GM12873 (cell line): ENCODE data around the gene DYRK2.

Source experiments
- TF ChIP-seq, protein P1 (sequence below): IDR thresholded peaks from 2 replicates; pipeline ENCODE4 v1.5.1; 2012; ENCODE audit warnings: low read depth, mild to moderate bottlenecking, moderate library complexity, low read length, control low read depth; ENCODE audit not compliant: insufficient read depth; ENCODE audit errors: missing control alignments

DYRK2 gene

DNA sequence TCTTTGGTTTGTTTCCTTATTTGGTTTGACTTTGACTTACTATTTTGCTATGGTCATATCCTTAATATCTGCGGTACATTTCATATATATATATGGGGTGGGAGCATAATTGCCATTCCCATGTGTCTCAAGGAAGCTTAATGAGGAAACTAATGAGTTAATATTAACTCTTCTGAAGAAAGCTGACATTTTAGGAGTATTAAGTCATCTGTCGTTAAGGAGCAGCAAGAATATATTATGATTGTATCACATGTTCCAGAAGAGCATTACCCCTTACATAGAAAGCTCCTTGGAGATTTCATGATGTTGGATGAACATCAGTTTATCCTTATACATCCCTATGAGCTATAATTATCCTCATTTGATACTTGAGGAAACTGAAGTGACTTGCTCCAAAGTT is 15.6 kb downstream of the DYRK2 start:
- TF ChIP-seq, protein P1, sequence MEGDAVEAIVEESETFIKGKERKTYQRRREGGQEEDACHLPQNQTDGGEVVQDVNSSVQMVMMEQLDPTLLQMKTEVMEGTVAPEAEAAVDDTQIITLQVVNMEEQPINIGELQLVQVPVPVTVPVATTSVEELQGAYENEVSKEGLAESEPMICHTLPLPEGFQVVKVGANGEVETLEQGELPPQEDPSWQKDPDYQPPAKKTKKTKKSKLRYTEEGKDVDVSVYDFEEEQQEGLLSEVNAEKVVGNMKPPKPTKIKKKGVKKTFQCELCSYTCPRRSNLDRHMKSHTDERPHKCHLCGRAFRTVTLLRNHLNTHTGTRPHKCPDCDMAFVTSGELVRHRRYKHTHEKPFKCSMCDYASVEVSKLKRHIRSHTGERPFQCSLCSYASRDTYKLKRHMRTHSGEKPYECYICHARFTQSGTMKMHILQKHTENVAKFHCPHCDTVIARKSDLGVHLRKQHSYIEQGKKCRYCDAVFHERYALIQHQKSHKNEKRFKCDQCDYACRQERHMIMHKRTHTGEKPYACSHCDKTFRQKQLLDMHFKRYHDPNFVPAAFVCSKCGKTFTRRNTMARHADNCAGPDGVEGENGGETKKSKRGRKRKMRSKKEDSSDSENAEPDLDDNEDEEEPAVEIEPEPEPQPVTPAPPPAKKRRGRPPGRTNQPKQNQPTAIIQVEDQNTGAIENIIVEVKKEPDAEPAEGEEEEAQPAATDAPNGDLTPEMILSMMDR, result no peak

DNA sequence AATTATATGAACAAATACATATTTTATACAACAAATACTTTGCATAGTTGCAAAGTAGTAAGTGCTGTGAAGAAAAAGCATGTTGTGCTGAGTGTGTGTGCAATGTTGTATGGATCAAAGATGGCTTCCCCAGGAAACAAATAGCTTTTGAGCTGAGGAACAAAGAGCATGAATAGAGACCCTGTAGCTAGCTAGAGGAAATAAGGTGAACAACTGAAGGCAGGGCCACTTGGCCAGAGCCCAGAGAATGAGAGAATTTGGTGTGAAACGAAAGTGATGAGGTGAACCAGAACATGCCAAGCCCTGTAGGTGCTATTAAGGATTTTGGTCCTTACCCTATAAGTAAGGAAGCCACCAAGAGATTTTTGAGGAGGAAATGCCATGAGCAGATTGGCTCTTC is 17.1 kb downstream of the DYRK2 start:
- TF ChIP-seq, protein P1, result no peak

DNA sequence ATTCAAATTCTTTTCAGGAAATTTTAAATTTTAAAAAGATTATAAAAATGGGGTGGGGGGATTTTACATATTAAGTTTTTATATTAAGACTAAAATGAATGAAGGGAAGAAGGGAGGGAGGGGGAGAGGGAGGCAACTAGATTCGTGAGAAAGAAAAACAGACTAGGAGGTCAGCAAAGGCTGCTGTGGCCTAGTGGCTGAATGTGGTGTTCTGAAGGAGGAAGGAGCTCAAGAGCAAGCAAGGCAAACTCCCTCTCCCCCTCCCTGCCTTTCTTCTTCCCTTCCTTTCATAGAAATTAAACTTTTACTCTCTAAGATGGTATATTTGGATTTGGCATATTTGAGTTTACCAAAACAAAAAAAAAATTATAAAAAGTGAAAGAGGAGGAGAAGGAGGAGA is 18.1 kb downstream of the DYRK2 start:
- TF ChIP-seq, protein P1, result no peak

DNA sequence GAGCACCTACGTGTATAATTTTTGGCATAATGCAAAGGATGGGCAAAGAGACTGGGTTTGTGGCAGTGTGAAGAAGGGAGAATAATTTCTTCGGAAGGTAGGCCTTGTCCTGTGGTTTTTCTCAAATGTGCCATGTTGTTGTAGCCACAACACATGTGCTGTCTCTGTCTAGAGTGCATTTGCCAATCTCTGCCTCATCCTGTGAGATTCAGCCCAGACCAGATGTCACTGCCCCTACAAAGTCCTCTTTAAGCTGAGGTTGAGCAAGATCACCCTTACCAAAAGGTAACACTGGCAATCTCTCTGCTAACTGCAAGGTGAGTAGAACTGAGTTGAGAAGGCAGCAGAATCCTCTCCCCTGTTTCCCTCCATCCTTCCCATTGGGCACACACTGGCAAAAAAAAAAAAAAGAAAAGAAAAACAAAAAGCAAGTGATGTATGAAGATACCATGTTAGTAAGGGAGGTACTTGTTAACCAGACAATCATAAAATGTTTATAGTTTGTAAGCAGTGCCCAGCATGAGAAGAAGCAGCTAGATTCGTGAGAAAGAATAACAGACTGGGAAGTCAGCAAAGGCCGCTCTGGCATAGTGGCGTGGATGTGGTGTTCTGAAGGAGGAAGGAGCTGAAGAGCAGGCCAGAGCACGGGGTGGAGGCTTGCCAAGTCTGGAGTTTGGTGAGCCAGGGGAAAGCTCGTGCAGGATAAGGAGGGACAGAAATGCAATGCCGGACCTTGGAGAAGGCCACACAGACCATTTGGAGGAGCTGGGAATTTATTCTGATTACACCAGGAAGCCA is 18.9 kb downstream of the DYRK2 start:
- TF ChIP-seq, protein P1, result no peak

DNA sequence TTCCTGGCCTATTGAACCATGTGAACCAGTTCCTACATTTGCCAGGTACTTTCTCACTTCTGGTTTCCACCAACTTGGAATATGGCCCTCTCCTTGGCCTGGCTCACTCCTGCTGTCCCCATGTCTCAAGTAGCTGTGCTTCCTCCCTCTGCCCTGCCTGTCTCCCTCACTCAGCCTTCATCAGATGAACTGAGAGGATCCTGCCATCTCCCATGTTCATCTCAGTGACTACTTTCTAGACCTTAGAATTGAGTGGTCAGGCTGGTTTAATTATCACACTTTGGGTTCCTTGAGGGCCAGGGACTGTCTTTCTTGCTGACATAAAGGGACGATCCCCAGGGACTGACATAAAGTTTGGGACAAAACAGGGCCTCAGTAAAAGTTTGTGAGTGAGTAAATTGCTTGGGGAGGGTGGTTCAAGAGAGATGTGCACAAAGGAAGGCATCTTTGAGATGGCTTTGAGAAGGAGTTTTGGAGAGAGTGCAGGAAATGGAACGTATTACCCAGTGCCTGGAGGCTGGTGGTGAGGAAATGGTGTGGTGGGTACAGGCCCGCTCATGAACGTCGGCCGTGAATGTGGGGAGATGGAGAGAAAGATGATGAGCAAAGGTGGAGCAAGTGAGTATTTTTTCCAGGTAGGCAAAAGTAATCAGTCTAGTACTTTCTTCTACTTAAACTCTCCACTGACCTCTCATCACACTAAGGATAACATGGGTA is 20.8 kb downstream of the DYRK2 start:
- TF ChIP-seq, protein P1, result no peak

DNA sequence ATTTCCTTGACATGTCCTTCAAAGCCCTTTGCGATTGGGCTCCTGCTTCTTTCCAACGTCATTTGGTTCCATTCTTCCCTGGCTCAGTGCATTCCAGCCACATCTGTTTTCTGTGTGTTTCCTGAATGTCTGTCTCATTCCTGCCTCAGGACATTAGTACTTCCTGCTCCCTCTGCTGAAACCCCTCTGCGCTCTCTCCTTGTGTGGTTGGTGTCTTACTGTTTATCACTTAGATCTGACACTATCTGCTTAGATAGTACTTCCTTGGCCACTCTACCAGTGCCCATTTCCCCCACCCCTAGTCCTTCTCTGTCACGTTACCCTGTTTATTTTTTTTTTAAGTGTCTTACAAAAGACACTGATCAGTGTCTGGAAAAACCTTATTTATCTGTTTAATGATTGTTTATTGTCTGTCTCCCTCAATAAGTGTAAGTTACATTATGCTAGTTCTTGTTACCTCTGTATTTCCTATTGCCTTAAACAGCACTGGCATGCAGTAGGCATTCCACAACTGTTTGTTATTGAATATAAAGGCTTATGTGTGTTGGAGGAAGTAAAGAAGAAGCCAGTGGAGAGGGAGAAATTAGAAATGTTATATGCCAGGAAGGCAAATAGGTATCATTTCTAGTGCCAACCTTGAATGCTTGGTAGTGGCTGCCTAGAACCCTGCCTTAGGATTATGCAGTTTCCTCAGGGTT is 21.5 kb downstream of the DYRK2 start:
- TF ChIP-seq, protein P1, result no peak

DNA sequence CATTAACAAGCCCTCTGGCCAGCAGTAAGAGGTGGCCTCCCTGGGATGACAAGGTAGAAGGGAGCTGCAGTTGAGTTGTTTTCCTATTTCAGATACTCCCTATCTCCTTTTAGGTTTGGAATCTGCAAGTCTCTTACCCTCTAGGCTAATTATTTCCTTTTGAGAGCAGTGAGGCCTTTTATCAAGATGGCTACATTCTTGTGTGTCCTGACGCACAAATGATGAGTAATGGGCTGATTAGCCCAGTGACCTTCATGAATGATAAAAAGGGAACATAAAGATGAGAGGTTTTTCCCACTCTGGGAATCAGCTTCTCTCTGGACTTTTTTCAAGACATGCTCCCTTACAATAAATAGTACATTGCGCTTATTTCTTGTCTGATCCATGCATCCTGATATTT is 22.9 kb downstream of the DYRK2 start:
- TF ChIP-seq, protein P1, result no peak
